SK-MEL-5 (cell line): ENCODE data around the gene AMN1. TPM values are rescaled to one million over a fixed set of nuclear protein-coding genes. Genes with fewer than 3 reads are reported as not detected.

ENCODE experiments used
- DNase-seq: peaks from one replicate; pipeline ENCODE4 v3.0.0-alpha.2; 2016; ENCODE audit warnings: low read depth, low spot score
- in situ Hi-C: cut with HindIII; loops from 2 replicates; pipeline ENCODE4 v1.10.0; 2016; ENCODE audit warnings: low sequenced_read_pairs, high pct_unique_total_duplicates, low pct_unique_long_range_greater_than_20kb
- small RNA-seq, 2 experiments: library from RNA; depleted of rRNA; stranded (forward); fragments of <200 nt; gene quantifications; one replicate each; pipeline ENCODE3, GENCODE V24; 2014
- total RNA-seq: library from RNA; depleted of rRNA; stranded (reverse); fragments of >200 nt; shearing (Covaris generic); gene quantifications from 2 replicates; pipeline ENCODE4 v1.2.3, GENCODE V29; 2014; rRNA removed

Gene AMN1
- total RNA-seq, 1 experiment from 2014 or later, result 15.4 TPM

GRCh38 chr12:31622038-31622437 is 106.8 kb downstream of the AMN1 start:
- in situ Hi-C loops, result no loop called here
- DNase-seq, result no peak

Small RNAs within 50 kb of the gene (small RNA-seq; reads per million reads assigned to genes)
- gene AC023157.2, result 0 reads per million in 2 experiments

Other genes with a start within 250 kb of the AMN1 start
- 14.8 and 16.6 TPM in 2 replicates for gene DENND5B, start 137.9 kb downstream of the AMN1 start, total RNA-seq
- gene ETFBKMT, start 69.3 kb downstream of the AMN1 start, total RNA-seq, result 3.6 and 3.9 TPM in 2 replicates
- gene RESF1, start 230.4 kb upstream of the AMN1 start, total RNA-seq, result 12.1 and 15.7 TPM in 2 replicates